Embryonic facial prominence (tissue), 1 donor: ENCODE data around the gene ATRNL1.
"Not testable (repeated sequence)": the region's sequence is repeated elsewhere in the genome, so short reads cannot be mapped to it uniquely, and the experiment has no call there.

Source experiments
- DNase-seq: peaks from one replicate; pipeline ENCODE4 v3.0.0-alpha.2; 2016; ENCODE audit errors: extremely low spot score

The ATRNL1 gene

DNA sequence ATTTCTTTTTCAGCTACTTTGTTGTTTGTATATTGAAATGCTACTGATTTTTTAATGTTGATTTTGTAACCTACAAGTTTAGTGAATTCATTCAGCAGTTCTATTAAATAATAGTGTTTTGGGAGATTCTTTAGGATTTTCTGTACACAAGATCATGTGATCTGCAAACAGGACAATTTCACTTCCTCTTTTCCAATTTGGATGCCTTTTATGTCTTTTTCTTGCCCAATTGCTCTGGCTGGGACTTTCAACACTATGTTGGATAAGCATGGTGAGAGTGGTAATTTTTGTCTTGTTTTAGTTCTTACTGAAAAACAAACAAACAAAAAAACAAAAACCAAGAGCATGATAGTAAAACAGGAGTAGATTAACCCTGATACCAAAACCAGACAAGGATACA is 316.2 kb downstream of the ATRNL1 start:
- no peak for DNase-seq

DNA sequence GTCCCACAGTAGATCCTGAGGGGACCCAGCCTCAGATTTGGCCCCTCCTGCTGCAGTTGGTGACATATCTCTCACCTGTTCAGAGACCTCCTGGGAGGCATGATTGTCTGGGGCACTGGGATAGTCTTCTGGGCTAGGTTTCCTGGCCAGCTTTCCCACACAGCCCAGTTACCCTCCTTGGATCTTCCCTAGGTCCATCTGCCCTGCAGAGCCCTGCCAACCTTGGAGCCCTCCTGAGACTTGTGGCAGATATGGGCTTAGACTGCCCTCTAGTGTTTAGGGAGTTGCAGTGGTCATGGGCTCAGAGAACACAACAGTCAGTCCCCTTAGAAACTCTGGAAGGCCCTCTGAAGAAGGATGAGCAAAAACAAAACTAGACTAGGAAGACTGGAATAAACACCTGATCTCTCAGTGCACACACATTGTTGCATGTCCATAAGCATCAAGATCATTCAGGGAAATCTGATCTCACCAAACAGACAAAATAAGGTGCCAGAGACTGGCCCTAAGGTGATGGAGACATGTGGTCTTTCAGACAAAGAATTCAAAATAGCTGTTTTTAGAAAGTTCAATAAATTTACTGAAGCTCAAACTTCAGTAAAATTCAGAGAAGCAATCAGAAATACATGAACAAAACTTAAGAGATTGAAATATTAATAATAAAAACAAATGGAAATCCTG is 324.6 kb downstream of the ATRNL1 start:
- DNase-seq = no peak

DNA sequence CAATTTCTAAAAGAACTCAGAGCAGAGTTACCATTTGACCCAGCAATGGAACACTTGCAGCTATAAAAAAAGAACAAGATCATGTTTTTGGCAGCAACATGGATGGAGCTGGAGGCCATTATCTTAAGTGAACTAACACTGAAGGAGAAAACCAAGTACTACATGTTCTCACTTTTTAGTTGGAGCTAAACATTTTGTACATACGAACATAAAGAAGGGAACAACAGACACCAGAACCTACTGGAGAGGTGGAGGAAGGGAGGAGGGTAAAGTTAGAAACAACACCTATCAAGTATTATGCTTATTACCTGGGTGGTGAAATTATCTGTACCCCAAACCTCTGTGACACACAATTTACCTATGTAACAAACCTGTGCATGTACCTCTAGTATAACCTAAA is 329.5 kb downstream of the ATRNL1 start:
- no peak for DNase-seq

DNA sequence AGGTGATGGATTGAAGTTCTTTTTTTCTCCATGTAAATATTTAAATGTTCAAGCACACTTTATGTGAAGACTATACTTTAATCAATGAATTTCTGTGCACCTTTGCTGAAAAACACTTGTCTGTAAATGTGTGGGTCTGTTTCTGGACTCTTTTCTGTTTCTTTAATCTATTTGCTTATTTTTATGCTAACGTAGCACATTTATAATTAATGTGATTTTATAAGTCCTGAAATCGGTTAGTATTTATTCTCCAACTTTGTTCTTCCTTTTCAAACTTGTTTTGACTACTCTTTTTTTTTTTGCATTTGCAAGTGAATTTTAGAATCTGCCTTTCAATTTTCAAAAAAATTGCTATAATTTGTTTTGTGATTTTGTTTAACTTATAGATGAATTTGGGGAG is 334.4 kb downstream of the ATRNL1 start:
- no peak for DNase-seq

DNA sequence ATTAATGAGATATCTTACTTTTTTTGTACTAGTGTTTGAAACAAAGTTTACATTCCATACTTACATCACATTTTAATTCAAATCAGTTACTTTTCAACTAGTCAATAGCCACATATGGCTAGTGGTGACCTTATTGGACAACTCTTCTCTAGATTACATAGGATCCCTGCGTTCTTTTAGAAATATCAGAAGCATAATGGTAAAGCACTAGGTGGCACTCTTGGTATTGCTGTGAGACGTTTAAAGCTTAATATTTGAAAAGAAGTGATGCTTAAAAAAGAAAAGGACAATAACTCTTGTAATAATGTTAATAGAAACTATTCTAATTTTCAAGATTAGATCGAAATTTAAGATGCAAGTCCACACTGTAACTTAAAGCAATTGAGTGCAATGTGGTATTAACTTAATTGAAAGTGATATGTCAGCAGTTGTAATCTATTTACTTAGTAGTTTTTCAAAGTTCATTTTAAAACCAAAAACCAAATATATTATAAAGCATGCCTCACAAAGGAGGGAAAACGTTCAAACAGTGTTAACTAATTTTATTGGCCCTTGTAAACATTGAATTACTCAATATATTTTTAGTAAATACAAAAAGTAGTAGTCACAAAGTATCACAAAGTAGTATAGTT is 339.1 kb downstream of the ATRNL1 start:
- peak; percentile 20 for DNase-seq

DNA sequence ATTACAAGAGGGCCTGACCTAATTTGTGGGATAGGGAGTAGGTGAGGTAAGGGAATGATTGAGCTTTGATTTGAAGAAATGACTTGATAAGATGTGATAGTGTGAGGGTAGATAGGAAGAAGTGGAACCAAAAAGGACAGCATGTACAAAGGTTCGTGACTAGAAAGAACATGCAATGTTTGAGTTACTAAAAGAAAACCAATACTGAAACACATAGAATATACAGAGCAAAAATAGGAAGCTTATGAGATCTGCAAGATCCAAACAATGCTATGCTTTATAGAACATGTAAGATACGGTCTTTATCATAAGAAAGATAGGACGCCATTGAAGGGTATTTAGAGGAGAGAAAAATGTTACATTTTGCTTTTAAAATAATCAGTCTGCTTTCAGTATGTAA is 343.8 kb downstream of the ATRNL1 start:
- no peak for DNase-seq

DNA sequence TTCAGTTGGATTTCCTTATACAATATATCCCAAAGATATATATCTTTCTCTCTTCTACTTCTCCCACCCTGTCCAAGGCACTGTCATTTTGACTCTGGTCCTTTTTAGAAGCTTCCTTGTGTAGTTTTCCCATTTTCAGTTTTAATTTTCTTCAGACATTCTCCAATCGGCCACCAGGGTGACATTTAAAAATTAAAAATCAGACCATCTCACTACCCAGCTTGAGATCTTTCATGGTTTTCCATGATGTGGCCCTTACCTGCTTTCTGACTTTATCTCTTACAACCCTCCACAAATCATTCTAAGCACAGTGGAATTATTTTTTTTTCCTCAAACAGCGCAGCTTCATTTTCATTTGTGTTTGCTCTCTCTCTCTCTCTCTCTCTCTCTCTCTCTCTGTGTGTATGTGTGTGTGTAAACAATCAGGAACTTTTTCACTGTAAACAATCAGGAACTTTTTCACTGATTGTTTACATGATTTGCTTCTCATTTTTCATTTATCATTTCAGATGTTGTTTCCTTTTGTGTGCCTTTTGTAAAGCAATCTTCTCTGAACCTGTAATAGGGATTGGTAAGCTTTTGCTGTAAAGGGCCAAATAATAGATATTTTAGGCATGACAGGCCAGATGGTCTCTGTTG is 348.9 kb downstream of the ATRNL1 start:
- DNase-seq = no peak

DNA sequence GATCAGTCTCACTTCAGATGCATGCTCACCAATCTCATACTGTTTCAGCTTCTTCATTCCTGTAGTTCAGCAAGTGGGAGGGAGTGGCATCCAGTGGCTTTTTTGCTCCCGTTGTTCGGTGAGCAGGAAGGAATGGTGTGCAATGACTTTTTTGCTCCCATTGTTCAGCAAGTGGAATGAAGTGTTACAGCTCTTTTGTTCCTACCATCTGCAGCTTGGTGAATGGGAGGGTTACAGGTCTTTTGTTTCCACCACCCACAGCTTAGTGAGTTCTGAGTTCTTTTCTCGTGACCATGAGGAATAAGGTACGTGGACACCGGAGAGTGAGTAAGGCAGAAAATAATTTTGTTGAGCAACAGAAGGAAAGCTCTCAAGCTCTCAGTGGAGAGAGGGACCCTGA is 363.6 kb downstream of the ATRNL1 start:
- DNase-seq = no peak

DNA sequence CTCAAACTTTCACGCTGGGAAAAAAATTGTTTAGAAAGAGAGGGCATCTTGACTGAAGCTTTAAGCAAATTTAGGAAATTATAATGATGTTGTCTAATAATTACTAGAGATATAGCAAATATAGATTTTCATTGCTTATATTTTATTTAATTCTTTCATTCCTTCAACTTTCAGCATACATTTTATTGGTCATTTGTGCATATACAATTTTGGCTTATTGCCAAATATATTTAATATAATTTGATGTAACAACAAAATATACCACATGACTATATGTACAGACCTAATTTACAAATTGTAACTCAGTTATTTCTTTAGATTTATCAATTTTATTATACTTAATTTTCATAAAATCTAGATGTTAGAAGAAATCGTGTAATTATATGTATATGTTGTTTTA is 390.1 kb downstream of the ATRNL1 start:
- no peak for DNase-seq

DNA sequence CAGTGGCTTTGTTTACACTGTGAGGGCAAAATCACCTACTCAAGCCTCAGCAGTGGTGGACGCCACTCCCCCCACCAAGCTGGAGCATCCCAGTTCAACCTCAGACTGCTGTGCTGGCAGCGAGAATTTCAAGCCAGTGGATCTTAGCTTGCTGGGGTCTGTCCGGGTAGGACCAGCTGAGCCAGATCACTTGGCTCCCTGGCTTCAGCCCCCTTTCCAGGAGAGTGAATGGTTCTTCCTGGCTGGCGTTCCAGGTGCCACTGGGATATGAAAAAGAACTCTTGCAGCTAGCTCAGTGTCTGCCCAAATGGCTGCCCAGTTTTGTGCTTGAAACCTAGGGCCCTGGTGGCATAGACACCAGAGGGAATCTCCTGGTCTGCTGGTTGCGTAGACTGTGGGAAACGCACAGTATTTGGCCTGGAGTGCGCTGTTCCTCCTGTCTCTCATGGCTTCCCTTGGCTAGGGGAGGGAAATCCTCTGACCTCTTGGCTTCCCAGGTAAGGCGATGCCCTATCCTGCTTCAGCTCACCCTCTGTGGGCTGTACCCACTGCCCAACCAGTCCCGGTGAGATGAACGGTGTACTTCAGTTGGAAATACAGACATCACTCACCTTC is 398.5 kb downstream of the ATRNL1 start:
- no peak for DNase-seq

DNA sequence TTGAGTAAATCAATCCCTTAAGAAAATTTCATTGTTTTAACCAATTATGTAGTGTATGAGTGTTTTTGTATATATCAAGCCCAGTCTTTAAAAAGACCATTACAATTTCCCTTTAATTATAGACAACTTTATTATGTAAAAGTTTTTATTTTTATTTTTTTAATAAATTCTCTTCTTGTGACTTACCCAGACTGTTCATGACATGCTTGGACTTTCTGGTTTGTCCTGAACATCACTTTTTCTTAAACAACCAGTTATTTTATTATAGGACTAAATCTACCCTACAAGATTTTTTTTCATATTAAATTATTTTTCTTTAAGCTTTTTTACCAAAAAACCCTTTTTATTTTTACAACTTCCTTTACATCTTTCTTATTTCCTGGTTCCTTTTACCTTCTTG is 410.4 kb downstream of the ATRNL1 start:
- DNase-seq = no peak

DNA sequence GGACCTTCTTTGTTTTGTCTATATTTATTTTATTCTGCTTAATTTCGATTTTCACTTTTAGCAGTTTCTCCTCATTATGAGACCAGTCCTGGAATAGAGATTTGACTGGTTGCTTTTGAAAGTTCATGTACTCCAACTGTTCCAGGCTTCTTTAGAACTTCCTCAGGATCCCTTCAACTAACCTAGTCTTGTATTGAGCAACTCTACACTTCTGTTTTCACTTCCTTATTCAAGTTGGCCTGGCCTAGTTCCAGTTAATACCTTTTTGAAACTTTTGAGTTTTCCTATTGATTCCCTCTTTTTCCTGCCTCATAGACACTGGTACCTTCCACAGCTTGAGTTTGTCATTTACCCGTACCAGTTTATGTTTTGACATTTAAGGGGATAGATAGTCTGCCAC is 421.7 kb downstream of the ATRNL1 start:
- no peak for DNase-seq

DNA sequence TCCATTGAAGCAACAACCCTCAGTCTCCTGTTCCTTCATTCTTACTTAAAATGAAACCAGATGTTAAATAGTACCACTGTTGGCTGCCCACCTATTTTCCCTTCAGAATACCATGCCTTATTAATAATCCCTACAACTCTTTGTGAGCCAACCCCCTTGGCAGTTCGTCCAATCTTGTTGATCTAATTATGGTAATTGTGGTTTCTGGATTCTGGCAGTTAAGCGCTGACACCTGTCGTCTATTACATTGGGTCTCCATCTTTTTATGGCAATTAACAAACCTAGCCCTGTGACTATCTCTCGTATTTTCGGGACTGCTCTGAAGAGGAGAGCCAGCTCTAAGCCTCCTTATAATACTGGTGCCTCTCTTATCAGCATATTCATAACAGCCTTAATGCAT is 432.0 kb downstream of the ATRNL1 start:
- DNase-seq = no peak

DNA sequence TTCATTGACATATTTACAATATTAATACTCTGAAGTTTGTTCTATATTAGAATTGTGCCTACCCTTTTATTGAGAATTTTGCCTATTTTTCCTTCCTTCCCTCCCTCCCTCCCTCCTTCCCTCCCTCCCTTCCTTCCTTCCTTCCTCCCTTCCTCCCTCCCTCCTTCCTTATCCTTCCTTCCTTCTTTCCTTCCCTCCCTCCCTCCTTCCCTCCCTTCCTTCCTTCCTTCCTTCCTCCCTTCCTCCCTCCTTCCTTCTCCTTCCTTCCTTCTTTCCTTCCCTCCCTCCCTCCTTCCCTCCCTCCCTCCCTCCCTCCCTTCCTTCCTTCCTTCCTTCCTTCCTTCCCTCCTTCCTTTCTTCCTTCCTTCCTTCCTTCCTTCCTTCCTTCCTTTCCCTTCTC is 434.5 kb downstream of the ATRNL1 start:
- not testable (repeated sequence) for DNase-seq

DNA sequence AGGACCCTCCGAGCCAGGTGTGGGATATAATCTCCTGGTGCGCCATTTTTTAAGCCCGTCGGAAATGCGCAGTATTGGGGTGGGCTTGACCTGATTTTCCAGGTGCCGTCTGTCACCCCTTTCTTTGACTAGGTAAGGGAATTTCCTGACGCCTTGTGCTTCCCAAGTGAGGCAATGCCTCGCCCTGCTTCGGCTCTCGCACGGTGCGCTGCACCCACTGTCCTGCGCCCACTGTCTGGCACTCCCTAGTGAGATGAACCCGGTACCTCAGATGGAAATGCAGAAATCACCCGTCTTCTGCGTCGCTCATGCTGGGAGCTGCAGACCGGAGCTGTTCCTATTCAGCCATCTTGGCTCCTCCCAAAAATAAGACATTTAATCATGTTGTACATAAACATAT is 443.2 kb downstream of the ATRNL1 start:
- DNase-seq = not testable (repeated sequence)

DNA sequence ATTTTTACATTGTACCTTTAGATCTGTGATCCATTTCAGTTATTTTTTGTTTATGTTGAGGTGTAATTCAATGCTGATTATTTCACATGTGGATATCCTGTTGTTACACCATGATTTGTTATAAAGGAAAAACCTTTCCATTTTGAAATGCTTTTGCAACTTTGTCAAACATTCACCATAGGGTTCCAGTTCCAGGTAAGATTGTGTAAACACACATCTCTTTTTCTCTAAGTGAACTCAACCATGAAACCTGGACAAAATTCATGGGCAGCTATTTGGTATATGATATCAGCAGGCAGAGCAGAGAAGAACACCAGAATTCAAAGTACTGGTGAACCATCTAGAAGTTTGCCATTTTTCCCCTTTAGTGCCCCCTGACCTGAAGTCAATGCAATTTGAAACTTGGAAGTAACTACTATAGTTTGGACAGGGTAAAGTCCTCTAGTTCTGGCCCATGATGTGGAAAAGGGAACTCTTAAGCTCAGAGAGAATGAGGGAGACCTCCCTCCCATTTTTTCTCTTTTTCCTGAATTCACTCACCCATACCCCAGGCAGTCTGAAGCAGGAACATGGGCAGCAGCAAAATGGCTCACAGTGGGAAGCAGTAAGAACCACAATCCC is 446.1 kb downstream of the ATRNL1 start:
- DNase-seq = no peak

DNA sequence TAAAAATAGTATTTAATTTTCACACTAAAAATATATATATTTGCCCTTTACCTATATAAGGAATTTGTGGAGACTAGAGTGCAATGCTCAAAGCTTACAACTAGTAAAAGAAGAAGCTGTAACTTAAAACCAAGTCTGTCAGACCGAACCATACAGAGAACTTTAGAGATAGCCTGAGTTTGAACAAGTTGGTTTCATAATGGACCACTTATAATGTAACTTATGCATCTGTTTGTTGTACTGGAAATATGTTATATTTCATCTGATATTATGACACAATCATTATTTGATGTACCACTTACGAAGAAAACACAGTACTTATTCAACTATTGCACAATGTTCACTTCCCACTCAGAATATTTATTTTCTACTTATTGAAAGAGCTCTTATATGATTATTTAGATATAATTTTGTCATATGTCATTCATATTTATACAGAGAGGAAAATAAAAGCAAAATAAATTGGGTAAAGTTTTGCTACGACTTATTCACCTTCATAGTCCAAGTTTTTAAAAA is 462.8 kb downstream of the ATRNL1 start:
- no peak for DNase-seq

DNA sequence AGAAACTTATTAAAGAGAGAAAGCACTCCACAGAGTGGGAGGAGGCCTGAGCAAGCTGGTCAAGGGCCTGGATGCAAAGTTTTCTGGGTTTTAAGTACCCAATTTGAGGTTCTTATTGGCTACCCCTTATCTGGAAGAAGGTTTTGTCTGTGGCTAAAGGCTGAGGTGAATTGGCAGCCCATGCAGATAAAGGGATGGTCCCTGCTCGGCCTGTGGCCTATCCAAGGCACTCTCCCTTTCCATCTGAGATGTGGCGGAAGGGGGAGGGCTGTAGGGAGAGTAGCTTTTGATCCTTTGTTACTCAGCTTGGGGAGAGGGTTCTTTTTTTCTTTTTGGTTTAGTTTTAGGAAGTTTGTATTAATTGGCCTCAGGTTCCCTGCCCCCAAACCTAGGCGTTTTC is 465.1 kb downstream of the ATRNL1 start:
- no peak for DNase-seq

DNA sequence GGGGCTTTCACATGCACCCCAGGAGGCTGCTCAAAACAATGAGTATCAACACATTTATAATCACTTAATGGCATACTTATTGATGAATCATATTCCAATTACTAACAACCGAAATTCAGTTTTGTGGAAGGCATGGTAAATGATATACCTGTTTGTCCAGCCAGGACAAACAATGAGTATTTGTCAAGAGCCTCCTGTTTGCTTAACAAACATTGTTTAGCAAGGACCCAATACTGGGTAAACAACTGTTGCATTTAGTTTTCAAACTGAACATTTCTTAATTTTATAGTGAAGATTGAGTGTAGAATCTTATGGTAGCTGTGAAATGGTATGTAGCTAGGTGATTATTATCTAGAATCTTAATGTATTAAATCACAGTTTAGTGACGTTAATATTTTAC is 473.7 kb downstream of the ATRNL1 start:
- no peak for DNase-seq

DNA sequence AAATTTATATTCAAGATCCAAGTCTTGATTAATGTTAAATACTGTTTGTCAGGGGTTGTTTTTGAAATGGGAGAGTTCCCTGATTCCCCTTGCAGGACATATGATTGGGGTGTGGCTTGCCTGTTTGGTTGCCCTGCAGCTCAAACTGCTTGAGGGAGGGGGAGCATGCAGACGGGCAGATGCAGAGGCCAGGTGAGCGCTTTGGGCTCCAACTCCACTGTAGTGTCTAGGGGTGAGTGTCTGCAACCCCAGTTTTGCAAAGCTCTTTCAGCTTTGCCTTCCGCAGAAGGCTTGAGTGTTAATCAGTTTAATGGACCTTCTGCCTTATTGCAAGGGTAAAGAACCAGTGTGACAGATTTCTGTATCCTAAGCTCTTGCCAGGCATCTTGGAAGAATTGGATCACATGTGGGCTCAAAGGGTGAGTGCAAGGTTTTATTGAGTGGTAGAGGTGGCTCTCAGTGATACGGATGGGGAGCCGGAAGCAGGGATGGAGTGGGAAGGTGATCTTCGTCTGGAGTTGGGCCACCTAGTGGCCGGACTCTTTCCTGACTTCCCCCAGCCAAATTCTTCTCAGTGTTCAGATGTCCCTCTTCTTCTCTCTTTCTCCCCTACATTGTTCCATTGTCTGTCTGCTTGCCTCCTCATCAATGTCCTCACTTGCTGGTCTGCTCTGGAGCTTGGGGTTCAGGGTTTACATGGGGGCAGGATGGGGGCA is 479.7 kb downstream of the ATRNL1 start:
- no peak for DNase-seq

DNA sequence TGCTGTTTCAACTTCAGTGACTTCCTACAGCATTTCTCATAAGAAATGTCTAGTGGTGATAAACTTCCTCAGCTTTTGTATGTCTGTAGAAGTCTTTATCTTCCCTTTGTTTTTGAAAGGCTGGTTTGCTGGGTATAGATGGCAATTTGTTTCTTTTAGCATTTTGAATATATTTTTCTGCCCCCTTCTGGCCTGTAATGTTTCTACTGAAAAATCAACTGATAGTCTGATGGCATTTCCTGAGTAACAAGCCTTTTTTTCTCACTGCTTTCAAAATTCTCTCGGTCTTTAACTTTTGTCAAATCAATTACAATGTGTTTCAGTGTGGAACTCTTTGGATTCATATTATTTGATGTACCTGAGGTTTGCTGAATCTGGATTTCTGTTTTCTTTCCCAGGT is 487.1 kb downstream of the ATRNL1 start:
- no peak for DNase-seq

DNA sequence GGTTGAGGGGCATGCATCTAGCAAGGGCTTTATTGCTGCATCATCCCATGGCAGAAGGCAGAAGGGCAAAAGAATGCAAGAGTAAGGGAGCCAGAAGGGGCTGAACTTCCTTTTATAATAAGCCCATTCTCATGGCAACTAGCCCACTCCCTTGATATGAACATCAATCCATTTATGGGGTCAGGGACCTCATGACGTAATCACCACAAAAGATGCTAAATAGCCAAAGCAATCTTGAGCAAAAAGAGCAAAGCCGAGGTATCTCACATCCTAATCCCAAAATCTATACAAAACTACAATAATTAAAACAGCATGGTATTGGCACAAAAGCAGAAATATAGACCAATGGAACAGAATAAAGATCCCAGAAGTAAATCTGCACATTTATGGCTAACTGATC is 499.9 kb downstream of the ATRNL1 start:
- no peak for DNase-seq
